ENCODE measurements around the gene SH3RF1. TPM values are rescaled to one million over a fixed set of nuclear protein-coding genes. Genes with fewer than 3 reads are reported as not detected.

SH3RF1 gene
- total RNA-seq, 1 donor from 2014 or later, result 25.6 TPM

GRCh38 chr4:169094656-169095231, 176.0 kb downstream of the SH3RF1 start:
- H3K36me3 ChIP-seq (ENCODE audit: control insufficient read depth, insufficient read depth, low read length), result peaks cover 5% of the 10 kb centered on the region
- no peak for DNase-seq (ENCODE audit: low read depth)

GRCh38 chr4:169092889-169093522, 177.8 kb downstream of the SH3RF1 start:
- Histone ChIP-seq H3K27me3 (ENCODE audit: control insufficient read depth, insufficient read depth, low read length) (no peaks in the 10 kb centered on the region), H3K36me3 (ENCODE audit: control insufficient read depth, insufficient read depth, low read length) (peaks cover 5% of the 10 kb centered on the region), H3K4me3 (ENCODE audit: low read depth, low read length) (no peak overlapping the region)
- DNase-seq (ENCODE audit: low read depth), result no peak
- TF ChIP-seq, protein P1, sequence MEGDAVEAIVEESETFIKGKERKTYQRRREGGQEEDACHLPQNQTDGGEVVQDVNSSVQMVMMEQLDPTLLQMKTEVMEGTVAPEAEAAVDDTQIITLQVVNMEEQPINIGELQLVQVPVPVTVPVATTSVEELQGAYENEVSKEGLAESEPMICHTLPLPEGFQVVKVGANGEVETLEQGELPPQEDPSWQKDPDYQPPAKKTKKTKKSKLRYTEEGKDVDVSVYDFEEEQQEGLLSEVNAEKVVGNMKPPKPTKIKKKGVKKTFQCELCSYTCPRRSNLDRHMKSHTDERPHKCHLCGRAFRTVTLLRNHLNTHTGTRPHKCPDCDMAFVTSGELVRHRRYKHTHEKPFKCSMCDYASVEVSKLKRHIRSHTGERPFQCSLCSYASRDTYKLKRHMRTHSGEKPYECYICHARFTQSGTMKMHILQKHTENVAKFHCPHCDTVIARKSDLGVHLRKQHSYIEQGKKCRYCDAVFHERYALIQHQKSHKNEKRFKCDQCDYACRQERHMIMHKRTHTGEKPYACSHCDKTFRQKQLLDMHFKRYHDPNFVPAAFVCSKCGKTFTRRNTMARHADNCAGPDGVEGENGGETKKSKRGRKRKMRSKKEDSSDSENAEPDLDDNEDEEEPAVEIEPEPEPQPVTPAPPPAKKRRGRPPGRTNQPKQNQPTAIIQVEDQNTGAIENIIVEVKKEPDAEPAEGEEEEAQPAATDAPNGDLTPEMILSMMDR (IDR thresholded peaks at IDR 0.05; ENCODE audit: insufficient read depth, low read length, poor library complexity, severe bottlenecking), result no peak

More at GRCh38 chr4:169094656-169095231, 176.0 kb downstream of the SH3RF1 start:
- H3K4me3 ChIP-seq (ENCODE audit: low read depth, low read length), result no peak overlapping the region
- TF ChIP-seq, protein P1 (IDR thresholded peaks at IDR 0.05; ENCODE audit: insufficient read depth, low read length, poor library complexity, severe bottlenecking), result no peak
- no peaks in the 10 kb centered on the region for H3K27me3 ChIP-seq (ENCODE audit: control insufficient read depth, insufficient read depth, low read length)

GRCh38 chr4:169090484-169091215, 180.1 kb downstream of the SH3RF1 start:
- Histone ChIP-seq H3K4me3 (ENCODE audit: low read depth, low read length) (no peak overlapping the region), H3K27me3 (ENCODE audit: control insufficient read depth, insufficient read depth, low read length) (no peaks in the 10 kb centered on the region), H3K36me3 (ENCODE audit: control insufficient read depth, insufficient read depth, low read length) (peaks cover 2% of the 10 kb centered on the region)
- no peak for DNase-seq (ENCODE audit: low read depth)
- TF ChIP-seq, protein P1 (IDR thresholded peaks at IDR 0.05; ENCODE audit: insufficient read depth, low read length, poor library complexity, severe bottlenecking), result no peak

DNA sequence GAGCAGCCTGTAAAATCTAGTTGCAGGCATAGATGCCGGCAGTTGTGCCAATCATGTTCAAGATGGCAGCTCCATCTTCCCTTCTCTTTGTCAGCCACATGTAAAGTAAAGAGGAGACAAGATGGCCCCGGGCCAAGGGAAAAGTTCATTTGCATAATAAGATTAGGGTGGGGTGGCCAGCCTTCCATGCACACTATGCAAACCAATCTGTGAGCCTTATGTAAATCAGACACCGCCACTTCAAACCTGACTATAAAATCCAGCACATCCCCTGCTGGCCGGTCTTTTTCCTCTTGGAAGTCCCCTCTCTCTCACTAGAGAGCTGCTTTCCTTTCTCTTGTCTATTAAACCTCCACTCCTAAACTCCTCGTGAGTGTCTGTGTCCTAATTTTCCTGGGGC, 181.8 kb downstream of the SH3RF1 start:
- TF ChIP-seq, protein P1 (IDR thresholded peaks at IDR 0.05; ENCODE audit: insufficient read depth, low read length, poor library complexity, severe bottlenecking), result no peak
- Histone ChIP-seq H3K4me3 (ENCODE audit: low read depth, low read length) (no peak overlapping the region), H3K36me3 (ENCODE audit: control insufficient read depth, insufficient read depth, low read length) (no peaks in the 10 kb centered on the region), H3K27me3 (ENCODE audit: control insufficient read depth, insufficient read depth, low read length) (no peaks in the 10 kb centered on the region)
- no peak for DNase-seq (ENCODE audit: low read depth)

- no peaks in the 10 kb centered on the region for H3K27me3 ChIP-seq (ENCODE audit: control insufficient read depth, insufficient read depth, low read length)
- no peak overlapping the region for H3K4me3 ChIP-seq (ENCODE audit: low read depth, low read length)
- TF ChIP-seq, protein P1 (IDR thresholded peaks at IDR 0.05; ENCODE audit: insufficient read depth, low read length, poor library complexity, severe bottlenecking), result no peak
- DNase-seq (ENCODE audit: low read depth), result no peak
- no peaks in the 10 kb centered on the region for H3K36me3 ChIP-seq (ENCODE audit: control insufficient read depth, insufficient read depth, low read length)
Measured at GRCh38 chr4:169084954-169085353, 185.8 kb downstream of the SH3RF1 start.

Measured in kidney epithelial cell (primary cell).